Measurements from ENCODE around the gene ACTBL2.

Gene ACTBL2

GRCh38 chr5:57503433-57503832, 20.8 kb upstream of the ACTBL2 start:
- TF ChIP-seq CTCF (IDR thresholded peaks at IDR 0.05; ENCODE audit: control extremely low read depth, extremely low read depth, low read depth, missing control alignments), result no peak
- CTCF ChIA-PET, result no interaction called here
- POLR2A ChIA-PET, result no interaction called here
- DNase-seq (ENCODE audit: extremely low spot score), result no peak

- TF ChIP-seq CTCF (IDR thresholded peaks at IDR 0.05; ENCODE audit: control extremely low read depth, extremely low read depth, low read depth, missing control alignments), result no peak
- DNase-seq (ENCODE audit: extremely low spot score), result no peak
- CTCF ChIA-PET, result interaction anchor here (0.7 to 3.8 kb wide), 7 partner anchors 9 to 959 kb away, joined by 3 to 32 read pairs (median 4); no protein-coding TSS in a partner anchor
- POLR2A ChIA-PET, result no interaction called here
Observed at GRCh38 chr5:57501414-57502201, 19.0 kb upstream of the ACTBL2 start.

- POLR2A ChIA-PET, result no interaction called here
- TF ChIP-seq CTCF (IDR thresholded peaks at IDR 0.05; ENCODE audit: control extremely low read depth, extremely low read depth, low read depth, missing control alignments), result peak; percentile 58
- DNase-seq (ENCODE audit: extremely low spot score), result peak; percentile 41
- CTCF ChIA-PET, result interaction anchor here (0.8 to 3.8 kb wide), 17 partner anchors 9 to 961 kb away, joined by 3 to 32 read pairs (median 4); no protein-coding TSS in a partner anchor
Observed at GRCh38 chr5:57499262-57500050, 16.8 kb upstream of the ACTBL2 start.

GRCh38 chr5:57497733-57498132, 15.1 kb upstream of the ACTBL2 start:
- POLR2A ChIA-PET, result no interaction called here
- CTCF ChIA-PET, result interaction anchor here (2.1 kb wide), 1 partner anchor 46 kb away, joined by 5 read pairs; no protein-coding TSS in a partner anchor
- no peak for DNase-seq (ENCODE audit: extremely low spot score)
- TF ChIP-seq CTCF (IDR thresholded peaks at IDR 0.05; ENCODE audit: control extremely low read depth, extremely low read depth, low read depth, missing control alignments), result no peak

GRCh38 chr5:57495285-57496086, 12.9 kb upstream of the ACTBL2 start:
- no peak for DNase-seq (ENCODE audit: extremely low spot score)
- ChIA-PET CTCF (interaction anchor here (1.1 to 1.6 kb wide), 5 partner anchors 11 to 967 kb away, joined by 3 to 6 read pairs (median 4); no protein-coding TSS in a partner anchor), POLR2A (no interaction called here)
- TF ChIP-seq CTCF (IDR thresholded peaks at IDR 0.05; ENCODE audit: control extremely low read depth, extremely low read depth, low read depth, missing control alignments), result no peak
